ENCODE measurements around the gene KCNN4. TPM values are rescaled to one million over a fixed set of nuclear protein-coding genes. Genes with fewer than 3 reads are reported as not detected.

The KCNN4 gene
- total RNA-seq, 1 donor from 2014 or later, result not detected

DNA sequence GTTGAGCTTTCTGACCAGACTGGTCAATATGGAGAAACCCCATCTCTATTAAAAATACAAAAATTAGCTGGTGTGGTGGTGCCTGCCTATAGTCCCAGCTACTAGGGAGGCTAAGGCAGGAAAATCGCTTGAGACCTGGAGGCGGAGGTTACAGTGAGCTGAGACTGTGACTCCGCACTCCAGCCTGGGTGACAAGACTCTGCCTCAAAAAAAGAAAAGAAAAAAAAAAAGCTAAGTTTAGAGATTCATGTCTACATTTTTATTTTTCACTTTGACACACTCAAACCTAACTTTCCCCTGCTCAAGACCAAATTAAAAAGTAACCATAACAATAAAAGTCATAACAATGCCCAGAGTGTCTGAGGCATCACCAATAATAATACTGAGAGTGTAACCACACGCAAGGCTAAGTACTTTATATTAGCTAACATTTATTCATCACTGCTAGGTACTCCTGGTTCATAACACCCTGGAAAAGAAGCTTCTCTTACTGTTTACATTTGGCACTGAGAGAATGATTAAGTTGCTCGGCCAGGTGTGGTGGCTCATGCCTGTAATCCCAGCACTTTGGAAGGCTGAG, 59.2 kb downstream of the KCNN4 start:
- DNase-seq (ENCODE audit: low spot score in 2 of 2) (no peak), FAIRE-seq (no peak)

DNA sequence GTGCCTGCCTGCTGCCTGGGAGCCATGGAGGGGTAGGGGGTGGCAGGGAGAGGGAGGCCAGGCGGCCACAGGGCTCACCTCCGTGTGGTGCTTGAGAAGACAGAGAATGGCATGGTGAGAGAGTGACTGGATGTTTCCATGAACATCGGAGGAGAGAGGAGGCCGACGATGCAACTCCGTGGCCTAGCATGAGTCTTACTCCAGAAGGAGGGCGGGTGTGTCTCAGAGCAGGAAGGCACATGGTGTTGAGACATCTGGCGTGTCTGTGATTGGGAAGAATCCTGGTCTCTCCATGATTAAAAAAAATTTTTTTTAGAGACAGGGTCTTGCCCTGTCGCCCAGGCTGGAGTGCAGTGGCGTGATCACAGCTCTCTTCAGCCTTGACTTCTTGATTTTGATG, 59.8 kb downstream of the KCNN4 start:
- no peak for FAIRE-seq
- DNase-seq (ENCODE audit: low spot score in 2 of 2), result no peak

DNA sequence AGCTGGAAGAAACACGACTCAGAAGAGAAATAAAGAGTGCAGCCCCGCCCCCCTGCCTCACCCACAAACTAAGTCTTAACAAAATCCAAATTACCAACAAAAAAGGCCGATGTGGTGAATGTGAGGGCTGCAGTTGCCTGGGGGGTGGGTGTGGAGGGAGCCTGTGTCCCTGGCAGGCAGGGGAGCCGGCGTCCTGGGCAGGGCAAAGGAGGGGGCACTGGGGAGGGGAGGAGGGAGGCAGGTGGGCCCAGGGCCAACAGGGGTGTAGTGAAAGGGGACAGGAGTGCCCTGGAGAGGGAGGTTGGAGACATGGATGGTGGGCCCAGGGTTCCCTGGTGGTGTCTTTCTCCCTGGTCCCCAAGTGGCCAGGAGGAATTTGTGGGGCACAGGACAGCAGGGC, 60.9 kb downstream of the KCNN4 start:
- no peak for FAIRE-seq

DNA sequence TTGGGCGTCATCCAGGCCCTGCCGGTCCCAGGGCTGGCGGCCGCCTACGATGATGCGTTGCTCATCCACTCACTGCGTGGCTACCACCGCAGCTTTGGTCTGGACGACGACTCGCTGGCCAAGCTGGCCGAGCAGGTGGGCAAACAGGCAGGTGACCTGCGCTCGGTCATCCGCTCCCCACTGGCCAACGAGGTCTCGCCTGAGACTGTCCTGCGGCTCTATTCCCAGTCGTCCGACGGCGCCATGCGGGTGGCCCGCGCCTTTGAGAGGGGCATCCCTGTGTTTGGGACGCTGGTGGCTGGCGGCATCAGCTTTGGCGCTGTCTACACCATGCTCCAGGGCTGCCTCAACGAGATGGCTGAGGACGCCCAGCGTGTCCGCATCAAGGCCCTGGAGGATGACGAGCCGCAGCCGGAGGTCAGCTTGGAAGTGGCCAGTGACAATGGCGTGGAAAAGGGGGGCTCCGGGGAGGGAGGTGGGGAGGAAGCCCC, 61.4 kb downstream of the KCNN4 start:
- DNase-seq (ENCODE audit: low spot score in 2 of 2), result no peak
- no peak for FAIRE-seq

More for the DNA sequence above, 60.9 kb downstream of the KCNN4 start:
- DNase-seq (ENCODE audit: low spot score in 2 of 2), result no peak

DNA sequence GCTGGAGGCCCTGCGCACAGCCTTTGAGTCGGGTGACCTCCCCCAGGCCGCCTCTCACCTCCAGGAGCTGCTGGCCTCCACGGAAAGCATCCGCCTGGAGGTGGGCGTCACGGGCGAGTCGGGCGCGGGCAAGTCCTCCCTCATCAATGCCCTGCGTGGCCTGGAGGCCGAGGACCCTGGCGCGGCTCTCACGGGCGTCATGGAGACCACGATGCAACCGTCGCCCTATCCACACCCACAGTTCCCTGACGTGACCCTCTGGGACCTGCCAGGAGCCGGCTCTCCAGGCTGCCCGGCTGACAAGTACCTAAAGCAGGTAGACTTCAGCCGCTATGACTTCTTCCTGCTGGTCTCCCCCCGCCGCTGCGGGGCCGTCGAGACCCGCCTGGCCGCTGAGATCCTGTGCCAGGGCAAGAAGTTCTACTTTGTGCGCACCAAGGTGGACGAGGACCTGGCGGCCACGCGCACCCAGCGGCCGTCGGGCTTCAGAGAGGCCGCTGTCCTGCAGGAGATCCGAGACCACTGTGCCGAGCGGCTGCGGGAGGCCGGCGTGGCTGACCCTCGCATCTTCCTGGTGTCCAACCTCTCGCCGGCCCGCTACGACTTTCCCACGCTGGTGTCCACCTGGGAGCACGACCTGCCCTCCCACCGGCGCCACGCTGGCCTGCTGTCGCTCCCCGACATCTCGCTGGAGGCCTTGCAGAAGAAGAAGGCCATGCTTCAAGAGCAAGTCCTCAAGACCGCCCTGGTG, 62.0 kb downstream of the KCNN4 start:
- FAIRE-seq (no peak), DNase-seq (ENCODE audit: low spot score in 2 of 2) (no peak)

Other genes starting within 250 kb of the KCNN4 start
- 0.82 TPM for gene ZNF575, start 247.8 kb downstream of the KCNN4 start, total RNA-seq
- 13.9 TPM for gene XRCC1, start 205.4 kb downstream of the KCNN4 start, total RNA-seq
- 6.9 TPM for gene PINLYP, start 205.2 kb downstream of the KCNN4 start, total RNA-seq
- gene IRGQ, start 184.8 kb downstream of the KCNN4 start, total RNA-seq, result 140 TPM
- gene ZNF576, start 184.4 kb downstream of the KCNN4 start, total RNA-seq, result 5.3 TPM
- not detected for gene SRRM5, start 168.9 kb downstream of the KCNN4 start, total RNA-seq
- 157 TPM for gene ZNF428, start 161.3 kb downstream of the KCNN4 start, total RNA-seq
- gene CADM4, start 141.1 kb downstream of the KCNN4 start, total RNA-seq, result 93.3 TPM
- gene PLAUR, start 110.8 kb downstream of the KCNN4 start, total RNA-seq, result 2.9 TPM
- gene IRGC, start 64.9 kb downstream of the KCNN4 start, total RNA-seq, result not detected
- gene SMG9, start 26.0 kb downstream of the KCNN4 start, total RNA-seq, result 6.9 TPM
- 2.0 TPM for gene LYPD5, start 21.5 kb upstream of the KCNN4 start, total RNA-seq
- 33.4 TPM for gene ZNF283, start 46.3 kb upstream of the KCNN4 start, total RNA-seq
- 4.9 TPM for gene ZNF404, start 103.0 kb upstream of the KCNN4 start, total RNA-seq
- 25.3 TPM for gene ZNF45, start 154.3 kb upstream of the KCNN4 start, total RNA-seq
- 15.9 TPM for gene ZNF221, start 170.3 kb upstream of the KCNN4 start, total RNA-seq
- 13.0 TPM for gene ZNF155, start 203.2 kb upstream of the KCNN4 start, total RNA-seq
- gene ZNF230, start 222.0 kb upstream of the KCNN4 start, total RNA-seq, result 11.0 TPM
- gene ZNF222, start 244.4 kb upstream of the KCNN4 start, total RNA-seq, result 18.3 TPM